Islet precursor cell (in vitro differentiated cells): ENCODE data around the gene CD40LG.

Source experiments
- DNase-seq: peaks from one replicate; pipeline ENCODE4 v3.0.0-alpha.2; 2018

CD40LG gene

GRCh38 chrX:136652822-136653723, 5.1 kb downstream of the CD40LG start:
- no peak for DNase-seq

GRCh38 chrX:136656361-136656964, 8.5 kb downstream of the CD40LG start:
- DNase-seq = no peak

GRCh38 chrX:136658151-136658550, 10.2 kb downstream of the CD40LG start:
- no peak for DNase-seq

GRCh38 chrX:136659174-136659573, 11.2 kb downstream of the CD40LG start:
- no peak for DNase-seq

- no peak for DNase-seq
Measured at GRCh38 chrX:136660896-136661295, 12.9 kb downstream of the CD40LG start.

GRCh38 chrX:136662104-136662503, 14.1 kb downstream of the CD40LG start:
- DNase-seq = no peak

- no peak for DNase-seq
Measured at GRCh38 chrX:136662976-136663375, 15.0 kb downstream of the CD40LG start.

- no peak for DNase-seq
Measured at GRCh38 chrX:136665258-136665900, 17.4 kb downstream of the CD40LG start.

GRCh38 chrX:136666088-136666487, 18.1 kb downstream of the CD40LG start:
- no peak for DNase-seq

- peak; percentile 77 for DNase-seq
Measured at GRCh38 chrX:136667446-136668168, 19.6 kb downstream of the CD40LG start.

- DNase-seq = no peak
Measured at GRCh38 chrX:136671006-136671610, 23.1 kb downstream of the CD40LG start.

GRCh38 chrX:136674270-136674985, 26.5 kb downstream of the CD40LG start:
- no peak for DNase-seq

GRCh38 chrX:136679531-136679930, 31.6 kb downstream of the CD40LG start:
- no peak for DNase-seq

- no peak for DNase-seq
Measured at GRCh38 chrX:136684120-136684519, 36.2 kb downstream of the CD40LG start.

- DNase-seq = no peak
Measured at GRCh38 chrX:136687457-136687856, 39.5 kb downstream of the CD40LG start.

- peak; percentile 56 for DNase-seq
Measured at GRCh38 chrX:136689436-136689835, 41.5 kb downstream of the CD40LG start.

- no peak for DNase-seq
Measured at GRCh38 chrX:136691028-136691809, 43.3 kb downstream of the CD40LG start.

- no peak for DNase-seq
Measured at GRCh38 chrX:136692271-136692670, 44.3 kb downstream of the CD40LG start.

- no peak for DNase-seq
Measured at GRCh38 chrX:136694431-136695087, 46.6 kb downstream of the CD40LG start.

GRCh38 chrX:136697156-136697555, 49.2 kb downstream of the CD40LG start:
- no peak for DNase-seq

GRCh38 chrX:136708348-136708747, 60.4 kb downstream of the CD40LG start:
- DNase-seq = no peak
